Activated naive CD8-positive, alpha-beta T cell (primary cell): ENCODE data around the gene MYEF2.

Experiments
- H3K27ac Mint-ChIP-seq: one replicate; pipeline ENCODE4 v1.8.0; 2021; ENCODE audit warnings: mixed read lengths
- H3K27me3 Mint-ChIP-seq: one replicate; pipeline ENCODE4 v1.8.0; 2021; ENCODE audit warnings: mixed read lengths
- H3K36me3 Mint-ChIP-seq: one replicate; pipeline ENCODE4 v1.8.0; 2021; ENCODE audit warnings: mixed read lengths
- H3K4me1 Mint-ChIP-seq: one replicate; pipeline ENCODE4 v1.8.0; 2021; ENCODE audit warnings: low read depth, mixed read lengths
- H3K4me3 Mint-ChIP-seq: one replicate; pipeline ENCODE4 v1.8.0; 2021; ENCODE audit warnings: mild to moderate bottlenecking, mixed read lengths
- H3K9me3 Mint-ChIP-seq: one replicate; pipeline ENCODE4 v1.8.0; 2021; ENCODE audit warnings: low read depth, mixed read lengths

The MYEF2 gene

GRCh38 chr15:48086576-48086975 lies 91.5 kb downstream of the MYEF2 start:
- Mint-ChIP-seq H3K27me3 (peaks cover 6% of the 10 kb centered on the region), H3K9me3 (no peaks in the 10 kb centered on the region), H3K36me3 (no peaks in the 10 kb centered on the region), H3K4me1 (no peaks in the 10 kb centered on the region), H3K27ac (no peak overlapping the region), H3K4me3 (no peak overlapping the region)

GRCh38 chr15:48086133-48086532 lies 92.0 kb downstream of the MYEF2 start:
- peaks cover 6% of the 10 kb centered on the region for H3K27me3 Mint-ChIP-seq
- no peaks in the 10 kb centered on the region for H3K4me1 Mint-ChIP-seq
- no peaks in the 10 kb centered on the region for H3K36me3 Mint-ChIP-seq
- no peaks in the 10 kb centered on the region for H3K9me3 Mint-ChIP-seq
- H3K4me3 Mint-ChIP-seq, result no peak overlapping the region
- no peak overlapping the region for H3K27ac Mint-ChIP-seq

- Mint-ChIP-seq H3K27me3 (peaks cover 6% of the 10 kb centered on the region), H3K36me3 (no peaks in the 10 kb centered on the region), H3K4me3 (no peak overlapping the region), H3K9me3 (no peaks in the 10 kb centered on the region), H3K27ac (no peak overlapping the region), H3K4me1 (no peaks in the 10 kb centered on the region)
Measured at GRCh38 chr15:48085591-48085930, 92.5 kb downstream of the MYEF2 start.

GRCh38 chr15:48084759-48085590 lies 93.1 kb downstream of the MYEF2 start:
- Mint-ChIP-seq H3K4me3 (no peak overlapping the region), H3K27ac (no peak overlapping the region), H3K36me3 (no peaks in the 10 kb centered on the region), H3K4me1 (no peaks in the 10 kb centered on the region), H3K9me3 (no peaks in the 10 kb centered on the region), H3K27me3 (peaks cover 6% of the 10 kb centered on the region)
